ENCODE data around the gene CFAP69. TPM values are rescaled to one million over a fixed set of nuclear protein-coding genes. Genes with fewer than 3 reads are reported as not detected.
A peak's percentile ranks its signal among the peaks of the same experiment; 100 is the strongest.

The CFAP69 gene
- total RNA-seq, 1 donor from 2014 or later, result 0.55 TPM

DNA sequence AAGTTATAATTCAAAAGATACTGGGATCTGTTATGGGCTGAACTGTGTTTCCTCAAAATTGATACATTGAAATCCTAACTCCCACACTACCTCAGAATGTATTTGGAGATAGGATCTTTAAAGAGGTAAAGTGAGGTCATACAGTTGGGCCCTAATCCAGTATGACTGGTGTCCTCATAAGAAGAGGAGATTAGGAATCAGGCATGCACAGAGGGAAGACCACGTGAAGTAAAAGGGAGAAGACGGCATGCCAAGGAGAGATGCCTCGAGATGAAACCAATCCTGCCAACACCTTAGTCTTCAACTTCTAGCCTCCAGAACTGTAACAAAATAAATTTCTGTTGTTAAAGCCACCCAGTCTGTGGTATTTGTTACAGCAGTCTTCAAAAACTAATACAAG is 5.9 kb upstream of the CFAP69 start:
- DNase-seq (ENCODE audit: low spot score), result no peak
- no peaks in the 10 kb centered on the region for H3K36me3 Mint-ChIP-seq (ENCODE audit: low read depth)
- H3K4me1 Mint-ChIP-seq (ENCODE audit: low read depth), result no peaks in the 10 kb centered on the region
- H3K27me3 Mint-ChIP-seq (ENCODE audit: low read depth), result peaks cover 51% of the 10 kb centered on the region
- no peak overlapping the region for H3K27ac Mint-ChIP-seq (ENCODE audit: unreplicated experiment)
- no peaks in the 10 kb centered on the region for H3K9me3 Mint-ChIP-seq (ENCODE audit: low read depth)
- H3K4me3 Mint-ChIP-seq (ENCODE audit: unreplicated experiment), result no peak overlapping the region
- TF ChIP-seq, protein P1, sequence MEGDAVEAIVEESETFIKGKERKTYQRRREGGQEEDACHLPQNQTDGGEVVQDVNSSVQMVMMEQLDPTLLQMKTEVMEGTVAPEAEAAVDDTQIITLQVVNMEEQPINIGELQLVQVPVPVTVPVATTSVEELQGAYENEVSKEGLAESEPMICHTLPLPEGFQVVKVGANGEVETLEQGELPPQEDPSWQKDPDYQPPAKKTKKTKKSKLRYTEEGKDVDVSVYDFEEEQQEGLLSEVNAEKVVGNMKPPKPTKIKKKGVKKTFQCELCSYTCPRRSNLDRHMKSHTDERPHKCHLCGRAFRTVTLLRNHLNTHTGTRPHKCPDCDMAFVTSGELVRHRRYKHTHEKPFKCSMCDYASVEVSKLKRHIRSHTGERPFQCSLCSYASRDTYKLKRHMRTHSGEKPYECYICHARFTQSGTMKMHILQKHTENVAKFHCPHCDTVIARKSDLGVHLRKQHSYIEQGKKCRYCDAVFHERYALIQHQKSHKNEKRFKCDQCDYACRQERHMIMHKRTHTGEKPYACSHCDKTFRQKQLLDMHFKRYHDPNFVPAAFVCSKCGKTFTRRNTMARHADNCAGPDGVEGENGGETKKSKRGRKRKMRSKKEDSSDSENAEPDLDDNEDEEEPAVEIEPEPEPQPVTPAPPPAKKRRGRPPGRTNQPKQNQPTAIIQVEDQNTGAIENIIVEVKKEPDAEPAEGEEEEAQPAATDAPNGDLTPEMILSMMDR (IDR thresholded peaks at IDR 0.05), result no peak

DNA sequence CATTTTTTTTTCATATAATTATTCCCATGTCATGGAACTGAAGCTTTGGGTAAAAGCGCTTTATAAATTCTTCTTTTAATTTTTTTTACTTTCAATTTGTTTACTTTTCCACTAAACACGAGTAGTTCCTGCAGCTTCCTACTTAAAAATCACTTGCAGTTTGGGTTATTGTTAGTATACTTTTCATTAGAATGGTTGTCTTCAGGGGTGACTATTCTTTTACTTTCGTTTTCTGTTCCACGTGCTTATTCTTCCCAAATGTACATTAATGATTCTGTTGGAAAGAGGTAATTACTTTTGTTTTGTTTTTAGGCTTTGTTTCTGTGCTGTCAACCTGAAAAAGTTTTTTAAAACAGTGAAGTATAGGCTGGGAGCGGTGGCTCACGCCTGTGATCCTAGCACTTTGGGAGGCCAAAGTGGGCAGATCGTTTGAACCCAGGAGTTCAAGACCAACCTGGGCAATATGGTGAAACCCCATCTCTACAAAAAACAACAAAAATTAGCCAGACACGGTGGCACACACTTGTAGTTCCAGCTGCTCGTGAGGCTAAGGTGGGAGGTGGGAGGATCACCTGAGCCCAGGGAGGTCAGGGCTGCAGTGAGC is 5.2 kb upstream of the CFAP69 start:
- no peaks in the 10 kb centered on the region for H3K36me3 Mint-ChIP-seq (ENCODE audit: low read depth)
- peaks cover 2% of the 10 kb centered on the region for H3K4me1 Mint-ChIP-seq (ENCODE audit: low read depth)
- DNase-seq (ENCODE audit: low spot score), result no peak
- no peak overlapping the region for H3K4me3 Mint-ChIP-seq (ENCODE audit: unreplicated experiment)
- no peaks in the 10 kb centered on the region for H3K9me3 Mint-ChIP-seq (ENCODE audit: low read depth)
- H3K27ac Mint-ChIP-seq (ENCODE audit: unreplicated experiment), result no peak overlapping the region
- TF ChIP-seq, protein P1 (IDR thresholded peaks at IDR 0.05), result no peak
- peaks cover 54% of the 10 kb centered on the region for H3K27me3 Mint-ChIP-seq (ENCODE audit: low read depth)

DNA sequence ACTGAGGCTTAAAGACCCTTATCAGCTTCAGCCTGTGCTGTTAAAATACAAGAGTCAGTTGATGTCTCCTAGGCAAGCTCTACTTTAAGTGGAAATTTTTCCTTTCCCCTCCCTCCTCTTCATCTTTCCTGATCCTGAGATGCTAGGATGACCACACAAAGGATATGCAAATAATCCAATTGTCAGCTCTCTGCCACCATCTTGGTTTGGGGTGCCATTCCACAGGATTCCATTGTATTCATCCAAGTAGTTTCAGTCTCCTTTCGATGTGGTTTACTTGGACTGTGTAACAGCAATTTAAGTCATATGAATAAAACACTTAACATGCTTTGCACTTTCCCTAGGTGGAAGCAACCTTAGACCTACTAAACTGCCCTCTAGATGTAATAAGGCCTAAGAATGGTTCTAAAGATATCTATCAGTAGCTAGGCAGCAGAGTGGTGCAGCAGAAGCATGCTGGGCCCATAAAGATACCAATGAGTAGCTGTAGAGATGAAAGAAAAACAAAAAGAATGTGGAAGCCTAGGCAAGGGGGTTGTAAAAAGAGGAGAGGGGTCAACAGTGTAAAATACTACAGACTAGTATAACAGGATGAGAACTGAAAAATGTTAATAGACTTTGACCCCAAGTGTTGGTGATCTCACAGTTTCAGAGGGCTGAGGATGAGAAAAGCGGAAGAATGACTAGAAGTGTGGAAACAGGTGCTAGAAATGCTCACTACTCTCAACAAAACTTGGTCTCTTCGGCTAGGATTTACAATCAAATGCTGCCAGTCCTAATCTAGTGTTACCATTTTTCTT is 2.4 kb upstream of the CFAP69 start:
- no peak for DNase-seq (ENCODE audit: low spot score)
- H3K9me3 Mint-ChIP-seq (ENCODE audit: low read depth), result no peaks in the 10 kb centered on the region
- H3K4me3 Mint-ChIP-seq (ENCODE audit: unreplicated experiment), result no peak overlapping the region
- TF ChIP-seq, protein P1 (IDR thresholded peaks at IDR 0.05), result no peak
- peaks cover 13% of the 10 kb centered on the region for H3K4me1 Mint-ChIP-seq (ENCODE audit: low read depth)
- peaks cover 60% of the 10 kb centered on the region for H3K27me3 Mint-ChIP-seq (ENCODE audit: low read depth)
- no peak overlapping the region for H3K27ac Mint-ChIP-seq (ENCODE audit: unreplicated experiment)
- H3K36me3 Mint-ChIP-seq (ENCODE audit: low read depth), result no peaks in the 10 kb centered on the region

DNA sequence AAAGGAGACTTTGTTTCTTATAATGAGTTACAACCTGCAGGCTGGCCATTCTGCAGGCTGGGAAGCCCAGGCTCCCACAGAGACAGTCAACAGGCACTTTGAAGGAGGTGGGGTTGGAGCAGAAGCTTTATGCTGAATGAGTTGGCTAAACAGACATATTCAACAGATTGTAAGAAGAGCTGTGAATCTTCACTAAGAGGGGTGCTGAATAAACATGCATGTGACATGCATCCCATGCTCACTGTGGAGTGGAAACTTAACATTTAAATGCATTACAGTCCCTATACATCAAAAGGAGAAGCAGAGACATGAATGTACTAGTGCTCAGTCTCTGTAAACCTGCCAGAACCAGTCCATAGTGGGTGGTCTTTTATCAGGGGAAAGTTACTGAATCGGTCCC is 1.4 kb upstream of the CFAP69 start:
- DNase-seq (ENCODE audit: low spot score), result no peak
- TF ChIP-seq, protein P1 (IDR thresholded peaks at IDR 0.05), result no peak
- H3K27me3 Mint-ChIP-seq (ENCODE audit: low read depth), result peaks cover 53% of the 10 kb centered on the region
- H3K9me3 Mint-ChIP-seq (ENCODE audit: low read depth), result no peaks in the 10 kb centered on the region
- no peaks in the 10 kb centered on the region for H3K36me3 Mint-ChIP-seq (ENCODE audit: low read depth)
- H3K4me1 Mint-ChIP-seq (ENCODE audit: low read depth), result peaks cover 13% of the 10 kb centered on the region
- H3K27ac Mint-ChIP-seq (ENCODE audit: unreplicated experiment), result no peak overlapping the region
- no peak overlapping the region for H3K4me3 Mint-ChIP-seq (ENCODE audit: unreplicated experiment)

DNA sequence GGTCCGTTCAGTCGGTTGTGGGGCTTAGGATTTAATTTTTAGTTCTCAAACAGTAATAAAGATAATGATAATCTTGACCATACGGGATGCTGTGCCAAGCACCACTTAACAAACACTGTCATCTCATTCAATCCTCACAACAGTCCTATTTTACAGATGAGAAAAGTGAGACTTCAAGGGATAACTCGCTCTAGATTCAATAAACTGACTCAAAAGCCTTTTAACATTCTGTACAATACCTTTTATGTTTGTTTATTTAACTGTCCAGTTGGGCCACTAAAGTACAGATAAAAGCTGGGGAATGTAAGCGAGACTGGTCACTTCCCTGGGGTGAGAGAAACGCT is 437 bp upstream of the CFAP69 start:
- Mint-ChIP-seq H3K4me3 (ENCODE audit: unreplicated experiment) (peak overlapping the region; percentile 73), H3K27ac (ENCODE audit: unreplicated experiment) (no peak overlapping the region), H3K9me3 (ENCODE audit: low read depth) (no peaks in the 10 kb centered on the region), H3K27me3 (ENCODE audit: low read depth) (peaks cover 51% of the 10 kb centered on the region), H3K36me3 (ENCODE audit: low read depth) (no peaks in the 10 kb centered on the region), H3K4me1 (ENCODE audit: low read depth) (peaks cover 13% of the 10 kb centered on the region)
- DNase-seq (ENCODE audit: low spot score), result no peak
- TF ChIP-seq, protein P1 (IDR thresholded peaks at IDR 0.05), result no peak

Measured in chondrocyte (in vitro differentiated cells).